22Rv1 (cell line): ENCODE results near the gene USP54.

Experiments
- ZFX ChIP-seq: fragments of 450-650 bp; IDR thresholded peaks from 2 replicates; pipeline ENCODE4 v1.6.1; 2017; ENCODE audit warnings: antibody characterized with exemption, borderline replicate concordance
- TF ChIP-seq, protein P1 (sequence below): fragments of 450-650 bp; IDR thresholded peaks from 2 replicates; pipeline ENCODE4 v1.5.1; 2017; ENCODE audit warnings: mild to moderate bottlenecking

- TF ChIP-seq, protein P1, sequence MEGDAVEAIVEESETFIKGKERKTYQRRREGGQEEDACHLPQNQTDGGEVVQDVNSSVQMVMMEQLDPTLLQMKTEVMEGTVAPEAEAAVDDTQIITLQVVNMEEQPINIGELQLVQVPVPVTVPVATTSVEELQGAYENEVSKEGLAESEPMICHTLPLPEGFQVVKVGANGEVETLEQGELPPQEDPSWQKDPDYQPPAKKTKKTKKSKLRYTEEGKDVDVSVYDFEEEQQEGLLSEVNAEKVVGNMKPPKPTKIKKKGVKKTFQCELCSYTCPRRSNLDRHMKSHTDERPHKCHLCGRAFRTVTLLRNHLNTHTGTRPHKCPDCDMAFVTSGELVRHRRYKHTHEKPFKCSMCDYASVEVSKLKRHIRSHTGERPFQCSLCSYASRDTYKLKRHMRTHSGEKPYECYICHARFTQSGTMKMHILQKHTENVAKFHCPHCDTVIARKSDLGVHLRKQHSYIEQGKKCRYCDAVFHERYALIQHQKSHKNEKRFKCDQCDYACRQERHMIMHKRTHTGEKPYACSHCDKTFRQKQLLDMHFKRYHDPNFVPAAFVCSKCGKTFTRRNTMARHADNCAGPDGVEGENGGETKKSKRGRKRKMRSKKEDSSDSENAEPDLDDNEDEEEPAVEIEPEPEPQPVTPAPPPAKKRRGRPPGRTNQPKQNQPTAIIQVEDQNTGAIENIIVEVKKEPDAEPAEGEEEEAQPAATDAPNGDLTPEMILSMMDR = no peak
- no peak for TF ChIP-seq ZFX
Observed at GRCh38 chr10:73629165-73629564, 38.0 kb upstream of the USP54 start.
